GM19025 (cell line): ENCODE data around the gene ETHE1.
A peak's percentile ranks its signal among the peaks of the same experiment; 100 is the strongest.
"Not testable (repeated sequence)": the region's sequence is repeated elsewhere in the genome, so short reads cannot be mapped to it uniquely, and the experiment has no call there.

Experiments used
- ATAC-seq: cut with Tn5 transposase; IDR thresholded peaks from one replicate; pipeline ENCODE4 v1.9.1; 2021; ENCODE audit warnings: mild to moderate bottlenecking, low read depth, moderate library complexity; ENCODE audit not compliant: unreplicated experiment

ETHE1 gene

GRCh38 chr19:43525836-43526771 lies 897 bp downstream of the ETHE1 start:
- ATAC-seq, result no peak

GRCh38 chr19:43524922-43525835 lies 1.8 kb downstream of the ETHE1 start:
- ATAC-seq, result no peak

DNA sequence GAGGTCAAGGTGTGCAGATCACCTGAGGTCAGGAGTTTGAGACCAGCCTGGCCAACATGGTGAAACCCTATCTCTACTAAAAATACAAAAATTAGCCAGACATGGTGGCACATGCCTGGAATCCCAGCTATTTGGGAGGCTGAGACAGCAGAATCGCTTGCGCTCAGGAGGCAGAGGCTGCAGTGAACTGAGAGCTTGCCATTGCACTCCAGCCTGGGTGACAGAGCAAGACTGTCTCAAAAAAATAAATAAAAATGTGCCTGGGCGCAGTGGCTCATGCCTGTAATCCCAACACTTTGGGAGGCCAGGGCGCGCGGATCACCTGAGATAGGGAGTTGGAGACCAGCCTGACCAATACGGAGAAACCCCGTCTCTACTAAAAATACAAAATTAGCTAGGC lies 3.3 kb downstream of the ETHE1 start:
- not testable (repeated sequence) for ATAC-seq

- ATAC-seq, result no peak
Observed at GRCh38 chr19:43522929-43523328, 4.1 kb downstream of the ETHE1 start.

DNA sequence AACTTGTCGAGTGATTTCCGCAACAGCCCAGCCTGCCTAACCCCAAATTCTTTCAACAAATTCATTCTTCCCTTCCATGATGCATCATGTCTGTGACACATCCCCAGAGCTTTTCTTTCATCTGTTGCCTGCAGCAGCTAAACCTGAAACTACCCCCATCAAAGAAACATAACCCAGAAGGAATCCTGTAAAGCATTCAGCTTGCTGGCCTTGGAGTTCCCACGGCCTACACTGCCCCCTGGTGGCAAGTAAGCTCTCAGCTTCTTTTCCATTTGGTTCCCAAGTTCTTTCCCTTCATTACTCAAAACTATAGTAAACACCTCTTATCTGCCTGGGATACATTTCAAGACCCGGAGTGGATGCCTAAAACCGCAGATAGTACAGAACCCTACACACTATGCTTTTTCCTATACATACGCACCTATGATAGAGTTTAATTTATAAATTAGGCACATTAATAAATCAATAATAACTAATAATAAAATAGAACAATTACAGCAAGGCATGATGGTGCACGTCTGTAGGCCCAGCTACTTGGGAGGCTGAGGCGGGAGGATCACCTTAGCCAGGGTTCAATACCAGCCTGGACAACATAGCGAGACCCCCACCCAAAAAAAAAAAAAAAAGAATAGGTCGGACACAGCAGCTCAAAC lies 7.4 kb downstream of the ETHE1 start:
- ATAC-seq, result no peak

DNA sequence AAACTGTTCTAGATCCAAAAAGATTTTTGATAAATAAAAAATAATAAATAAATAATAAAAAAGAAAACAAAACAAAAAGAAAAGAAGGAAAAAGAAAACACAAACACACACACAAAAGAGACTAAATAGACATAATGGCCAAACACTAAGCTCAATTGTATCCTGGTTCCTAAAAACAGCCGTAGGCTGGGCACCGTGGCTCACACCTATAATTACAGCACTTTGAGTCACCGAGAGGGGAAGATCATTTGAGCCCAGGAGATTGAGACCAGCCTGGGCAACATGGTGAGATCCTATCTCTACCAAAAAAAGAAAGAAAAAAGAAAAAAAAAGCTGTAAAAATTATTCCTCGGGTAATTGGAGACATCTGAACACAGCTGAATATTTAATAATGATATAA lies 8.9 kb downstream of the ETHE1 start:
- no peak for ATAC-seq

- ATAC-seq, result not testable (repeated sequence)
Observed at GRCh38 chr19:43512399-43512798, 14.6 kb downstream of the ETHE1 start.

DNA sequence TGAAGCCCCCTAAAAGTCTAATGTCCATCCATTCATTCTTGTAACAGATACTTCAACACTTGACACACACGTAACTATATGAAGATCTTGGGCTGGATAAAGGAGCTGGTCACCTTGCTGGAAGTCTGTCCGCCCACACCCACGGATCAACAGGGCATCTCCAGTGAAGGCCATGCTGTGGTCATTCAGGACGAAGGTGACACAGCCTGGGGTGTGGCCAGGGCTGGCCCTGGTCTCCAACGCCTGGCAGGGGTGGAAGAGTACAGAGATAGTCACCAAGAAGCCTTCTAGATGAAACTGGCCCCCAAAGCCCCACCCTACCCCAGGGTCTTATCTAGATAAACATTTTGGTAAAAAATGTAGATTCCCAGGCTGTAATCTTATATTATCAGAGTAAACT lies 15.7 kb downstream of the ETHE1 start:
- ATAC-seq, result no peak

DNA sequence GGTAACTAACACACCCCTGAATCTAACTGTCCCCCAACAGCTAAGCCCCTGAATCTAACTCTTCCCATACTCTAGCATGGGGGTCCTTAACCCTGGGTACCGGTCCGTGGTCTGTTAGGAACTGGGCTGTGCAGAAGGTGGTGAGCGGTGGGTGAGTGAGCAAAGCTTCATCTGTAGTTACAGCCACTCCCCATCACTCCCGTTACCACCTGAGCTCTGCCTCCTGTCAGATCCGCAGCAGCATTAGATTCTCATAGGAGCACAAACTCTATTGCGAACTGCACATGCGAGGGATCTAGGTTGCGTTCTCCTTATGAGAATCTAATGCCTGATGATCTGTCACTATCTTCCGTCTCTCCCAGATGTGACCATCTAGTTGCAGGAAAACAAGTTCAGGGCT lies 16.3 kb downstream of the ETHE1 start:
- ATAC-seq, result no peak

DNA sequence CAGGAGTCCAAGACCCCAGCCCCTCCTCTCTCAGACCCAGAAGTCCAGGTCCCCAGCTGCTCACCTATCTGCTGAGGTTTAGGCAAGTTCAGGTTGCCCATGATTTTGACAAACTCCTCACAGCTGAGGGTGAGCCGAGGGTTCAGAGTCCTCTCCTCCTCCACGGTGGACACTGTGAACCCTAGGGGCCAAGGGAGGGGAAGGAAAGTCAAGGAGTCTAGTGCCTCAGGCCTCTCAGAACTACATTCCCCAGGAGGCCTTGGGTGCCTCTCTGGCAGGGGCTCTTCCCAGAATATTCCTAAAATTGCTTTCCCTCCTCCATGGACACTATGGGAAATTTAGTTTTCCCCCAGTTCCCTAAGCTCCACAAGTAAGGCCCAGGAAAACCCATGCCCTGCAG lies 19.1 kb downstream of the ETHE1 start:
- no peak for ATAC-seq

- no peak for ATAC-seq
Observed at GRCh38 chr19:43506629-43507028, 20.4 kb downstream of the ETHE1 start.

GRCh38 chr19:43505941-43506340 lies 21.1 kb downstream of the ETHE1 start:
- no peak for ATAC-seq

- ATAC-seq, result no peak
Observed at GRCh38 chr19:43505186-43505456, 21.9 kb downstream of the ETHE1 start.

- ATAC-seq, result no peak
Observed at GRCh38 chr19:43504426-43505185, 22.4 kb downstream of the ETHE1 start, which contains the start of gene PHLDB3. Gene PHLDB3 (minus strand): TSS chr19:43504746. CDS start chr19:43504118, 628 bp downstream.

- ATAC-seq, result peak; percentile 77
Observed at GRCh38 chr19:43503501-43504425, 23.2 kb downstream of the ETHE1 start.

GRCh38 chr19:43502419-43502976 lies 24.5 kb downstream of the ETHE1 start:
- no peak for ATAC-seq

GRCh38 chr19:43501661-43502418 lies 25.2 kb downstream of the ETHE1 start:
- no peak for ATAC-seq

- ATAC-seq, result no peak
Observed at GRCh38 chr19:43499042-43499441, 28.0 kb downstream of the ETHE1 start.
